Measurements from ENCODE around the gene CCDC66. TPM values are rescaled to one million over a fixed set of nuclear protein-coding genes. Genes with fewer than 3 reads are reported as not detected.

Gene CCDC66
- total RNA-seq, 2 donors from 2014 or later, result 13.9 to 15.3 TPM

DNA sequence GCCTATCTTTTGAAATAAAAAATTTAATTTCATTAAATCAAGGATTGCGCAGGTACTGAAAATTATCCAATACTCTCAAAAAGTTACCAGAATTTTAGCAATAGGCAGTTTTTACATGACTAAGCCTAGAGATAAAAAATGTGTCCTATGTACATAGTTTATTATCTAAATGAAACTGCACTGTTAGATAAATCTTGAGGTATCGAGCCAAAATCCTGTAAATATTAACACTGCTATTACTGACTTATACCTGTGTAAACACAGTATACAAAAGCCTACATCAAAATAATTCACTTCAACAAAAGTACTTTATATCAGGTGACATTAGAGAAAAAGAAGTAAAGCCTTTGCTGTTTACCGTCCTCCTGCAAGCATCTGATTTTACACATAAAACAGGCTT, 65.4 kb downstream of the CCDC66 start:
- Histone ChIP-seq H3K36me3 (peaks cover 19% of the 10 kb centered on the region), H3K4me3 (no peak overlapping the region), H3K9me3 (no peaks in the 10 kb centered on the region), H3K27ac (no peak overlapping the region), H3K4me1 (no peaks in the 10 kb centered on the region), H3K9ac (ENCODE audit: low read depth in 2 of 2, low read length in 2 of 2) (no peak overlapping the region), H3K27me3 (no peaks in the 10 kb centered on the region)
- intact Hi-C loops (cut with DNase I), result no loop called here
- TF ChIP-seq, protein P1, sequence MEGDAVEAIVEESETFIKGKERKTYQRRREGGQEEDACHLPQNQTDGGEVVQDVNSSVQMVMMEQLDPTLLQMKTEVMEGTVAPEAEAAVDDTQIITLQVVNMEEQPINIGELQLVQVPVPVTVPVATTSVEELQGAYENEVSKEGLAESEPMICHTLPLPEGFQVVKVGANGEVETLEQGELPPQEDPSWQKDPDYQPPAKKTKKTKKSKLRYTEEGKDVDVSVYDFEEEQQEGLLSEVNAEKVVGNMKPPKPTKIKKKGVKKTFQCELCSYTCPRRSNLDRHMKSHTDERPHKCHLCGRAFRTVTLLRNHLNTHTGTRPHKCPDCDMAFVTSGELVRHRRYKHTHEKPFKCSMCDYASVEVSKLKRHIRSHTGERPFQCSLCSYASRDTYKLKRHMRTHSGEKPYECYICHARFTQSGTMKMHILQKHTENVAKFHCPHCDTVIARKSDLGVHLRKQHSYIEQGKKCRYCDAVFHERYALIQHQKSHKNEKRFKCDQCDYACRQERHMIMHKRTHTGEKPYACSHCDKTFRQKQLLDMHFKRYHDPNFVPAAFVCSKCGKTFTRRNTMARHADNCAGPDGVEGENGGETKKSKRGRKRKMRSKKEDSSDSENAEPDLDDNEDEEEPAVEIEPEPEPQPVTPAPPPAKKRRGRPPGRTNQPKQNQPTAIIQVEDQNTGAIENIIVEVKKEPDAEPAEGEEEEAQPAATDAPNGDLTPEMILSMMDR (IDR thresholded peaks at IDR 0.05), result no peak
- no peak for DNase-seq

DNA sequence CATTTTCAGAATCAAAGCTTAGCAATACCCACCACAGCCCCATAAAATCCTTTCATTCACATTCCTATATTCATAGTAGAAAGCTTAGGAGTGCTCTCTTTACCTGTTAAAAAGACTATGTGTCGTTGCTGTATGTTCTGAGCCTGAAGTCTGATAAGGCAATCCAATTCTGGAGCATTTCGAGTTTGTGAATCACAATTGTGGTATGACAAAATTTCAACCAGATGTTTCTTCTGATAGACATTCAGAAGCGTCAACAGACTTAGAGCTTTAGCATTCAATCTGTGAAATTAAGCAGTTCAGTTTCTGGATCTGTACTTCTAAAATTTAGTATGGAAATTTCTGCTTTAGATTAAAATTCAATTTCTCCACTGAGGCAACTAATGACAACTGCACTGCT, 67.8 kb downstream of the CCDC66 start:
- intact Hi-C loops (cut with DNase I), result no loop called here
- TF ChIP-seq, protein P1 (IDR thresholded peaks at IDR 0.05), result no peak
- Histone ChIP-seq H3K27me3 (no peaks in the 10 kb centered on the region), H3K9me3 (no peaks in the 10 kb centered on the region), H3K36me3 (peaks cover 18% of the 10 kb centered on the region), H3K9ac (ENCODE audit: low read depth in 2 of 2, low read length in 2 of 2) (no peak overlapping the region), H3K27ac (no peak overlapping the region), H3K4me3 (no peak overlapping the region), H3K4me1 (peaks cover 6% of the 10 kb centered on the region)
- no peak for DNase-seq

DNA sequence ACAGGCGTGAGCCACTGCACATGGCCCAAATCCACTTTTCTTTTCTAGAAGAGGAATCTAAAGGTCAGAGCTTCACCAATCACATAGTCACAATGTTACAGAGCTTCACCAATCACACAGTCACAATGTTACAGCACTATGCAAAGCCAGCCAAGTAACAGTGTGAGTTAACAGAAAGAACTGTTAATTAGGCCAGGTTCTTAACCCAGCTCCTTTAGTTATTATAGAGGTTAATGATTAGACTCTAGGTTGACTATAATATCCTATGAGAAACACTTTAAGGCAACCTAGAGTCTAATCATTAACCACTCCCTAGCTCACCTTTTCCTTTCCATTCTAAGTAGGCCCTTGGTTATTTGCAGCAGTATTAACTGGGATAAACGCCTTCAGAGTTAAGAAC, 72.1 kb downstream of the CCDC66 start:
- TF ChIP-seq, protein P1 (IDR thresholded peaks at IDR 0.05), result no peak
- no peaks in the 10 kb centered on the region for H3K27me3 ChIP-seq
- no peak for DNase-seq
- H3K4me1 ChIP-seq, result peaks cover 6% of the 10 kb centered on the region
- no peak overlapping the region for H3K27ac ChIP-seq
- no peaks in the 10 kb centered on the region for H3K9me3 ChIP-seq
- H3K9ac ChIP-seq (ENCODE audit: low read depth in 2 of 2, low read length in 2 of 2), result no peak overlapping the region
- intact Hi-C loops (cut with DNase I), result no loop called here
- peaks cover 11% of the 10 kb centered on the region for H3K36me3 ChIP-seq
- no peak overlapping the region for H3K4me3 ChIP-seq

DNA sequence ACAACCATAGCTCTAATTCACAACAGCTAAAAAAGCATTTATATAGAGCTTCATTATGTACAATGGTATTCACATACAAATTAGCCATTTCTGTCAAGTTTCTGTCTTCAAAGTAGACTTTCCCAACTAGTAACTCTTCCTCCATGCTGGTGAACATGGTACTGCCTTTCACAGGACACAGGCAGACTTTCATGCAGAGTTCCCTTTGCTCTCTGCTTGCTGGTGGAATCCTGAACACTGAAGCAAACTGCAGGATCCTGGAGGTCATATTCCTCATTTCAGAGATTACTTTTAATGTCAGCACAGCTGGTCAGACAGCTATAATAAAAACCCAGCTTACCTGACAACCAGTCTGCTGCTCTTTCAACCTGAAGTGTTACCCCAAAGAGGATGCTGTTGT, 72.5 kb downstream of the CCDC66 start:
- H3K27ac ChIP-seq, result no peak overlapping the region
- peaks cover 6% of the 10 kb centered on the region for H3K4me1 ChIP-seq
- no peak for DNase-seq
- TF ChIP-seq, protein P1 (IDR thresholded peaks at IDR 0.05), result no peak
- H3K27me3 ChIP-seq, result no peaks in the 10 kb centered on the region
- intact Hi-C loops (cut with DNase I), result no loop called here
- no peak overlapping the region for H3K9ac ChIP-seq (ENCODE audit: low read depth in 2 of 2, low read length in 2 of 2)
- peaks cover 11% of the 10 kb centered on the region for H3K36me3 ChIP-seq
- H3K4me3 ChIP-seq, result no peak overlapping the region
- no peaks in the 10 kb centered on the region for H3K9me3 ChIP-seq

DNA sequence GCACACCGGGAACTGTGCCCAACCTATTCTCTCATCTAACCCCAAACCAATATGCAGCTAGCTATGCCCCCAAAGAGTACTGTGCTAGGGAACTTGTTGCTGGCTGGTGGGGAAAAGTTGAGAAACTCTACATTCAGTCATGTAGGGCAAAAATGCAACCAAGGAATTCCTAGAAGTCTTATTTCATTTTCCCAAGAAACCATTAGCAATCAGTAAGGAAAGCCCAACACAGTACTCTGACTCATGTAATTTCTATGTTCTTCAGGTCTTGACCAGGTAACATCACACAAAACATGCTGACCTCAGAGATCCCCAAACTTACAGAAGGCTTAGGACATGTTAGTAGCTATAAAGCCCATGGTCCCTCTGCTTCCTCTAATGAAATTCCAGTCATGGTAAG, 74.0 kb downstream of the CCDC66 start:
- Histone ChIP-seq H3K9ac (ENCODE audit: low read depth in 2 of 2, low read length in 2 of 2) (no peak overlapping the region), H3K4me1 (peaks cover 6% of the 10 kb centered on the region), H3K36me3 (peaks cover 11% of the 10 kb centered on the region), H3K27ac (no peak overlapping the region), H3K9me3 (no peaks in the 10 kb centered on the region), H3K27me3 (no peaks in the 10 kb centered on the region), H3K4me3 (no peak overlapping the region)
- intact Hi-C loops (cut with DNase I), result no loop called here
- no peak for DNase-seq
- TF ChIP-seq, protein P1 (IDR thresholded peaks at IDR 0.05), result no peak

DNA sequence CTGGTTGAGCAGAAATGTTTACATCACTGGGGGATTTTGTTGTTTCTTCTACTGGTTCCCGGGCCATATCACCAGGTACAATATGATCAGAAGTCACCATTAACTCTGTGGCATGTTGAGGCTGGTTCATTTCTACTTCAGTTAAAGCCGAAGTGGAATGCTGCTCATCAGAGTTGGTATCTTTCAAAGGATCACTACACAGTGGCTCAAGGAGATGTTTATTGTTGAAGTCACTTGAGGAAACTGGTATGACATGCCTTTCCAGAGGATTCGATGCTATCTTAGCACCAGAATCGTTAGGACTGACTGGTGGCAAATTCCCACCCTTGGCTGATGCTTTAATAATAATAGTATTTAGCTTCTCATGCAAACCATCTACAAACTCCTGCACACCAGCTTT, 76.2 kb downstream of the CCDC66 start:
- no peaks in the 10 kb centered on the region for H3K9me3 ChIP-seq
- H3K4me1 ChIP-seq, result peaks cover 6% of the 10 kb centered on the region
- TF ChIP-seq, protein P1 (IDR thresholded peaks at IDR 0.05), result no peak
- peaks cover 11% of the 10 kb centered on the region for H3K36me3 ChIP-seq
- no peak overlapping the region for H3K4me3 ChIP-seq
- no peak overlapping the region for H3K9ac ChIP-seq (ENCODE audit: low read depth in 2 of 2, low read length in 2 of 2)
- H3K27me3 ChIP-seq, result no peaks in the 10 kb centered on the region
- H3K27ac ChIP-seq, result no peak overlapping the region
- intact Hi-C loops (cut with DNase I), result no loop called here
- no peak for DNase-seq
